WI38 (cell line): ENCODE results near the gene SCGB2B2.
"Not testable (repeated sequence)": the region's sequence is repeated elsewhere in the genome, so short reads cannot be mapped to it uniquely, and the experiment has no call there.

Experiments used
- H3K4me3 ChIP-seq: 2 replicates; pipeline ENCODE4 v1.5.1; 2011; ENCODE audit warnings: low read depth, mild to moderate bottlenecking, control low read depth, low read length
- CTCF ChIP-seq: IDR thresholded peaks from 2 replicates; pipeline ENCODE4 v1.5.1; 2012; ENCODE audit warnings: low read depth, mild to moderate bottlenecking, control low read depth, low read length

The SCGB2B2 gene

GRCh38 chr19:34707661-34708060 is 30.7 kb upstream of the SCGB2B2 start:
- TF ChIP-seq CTCF: no peak
- no peak overlapping the region for H3K4me3 ChIP-seq

- TF ChIP-seq CTCF: no peak
- no peak overlapping the region for H3K4me3 ChIP-seq
These were observed 15.6 kb upstream of the SCGB2B2 start for GRCh38 chr19:34692549-34692948.

GRCh38 chr19:34690372-34690771 is 13.4 kb upstream of the SCGB2B2 start:
- no peak overlapping the region for H3K4me3 ChIP-seq
- TF ChIP-seq CTCF: no peak

- H3K4me3 ChIP-seq: no peak overlapping the region
- TF ChIP-seq CTCF: no peak
These were observed 11.6 kb upstream of the SCGB2B2 start for GRCh38 chr19:34688592-34688991.

GRCh38 chr19:34687348-34687747 is 10.4 kb upstream of the SCGB2B2 start:
- H3K4me3 ChIP-seq: no peak overlapping the region
- TF ChIP-seq CTCF: no peak

GRCh38 chr19:34686455-34686854 is 9.5 kb upstream of the SCGB2B2 start:
- H3K4me3 ChIP-seq: no peak overlapping the region
- TF ChIP-seq CTCF: no peak

- not testable (repeated sequence) for H3K4me3 ChIP-seq
These were observed 8.3 kb upstream of the SCGB2B2 start for GRCh38 chr19:34685266-34685665.

- H3K4me3 ChIP-seq: no peak overlapping the region
- TF ChIP-seq CTCF: no peak
These were observed 4.5 kb upstream of the SCGB2B2 start for GRCh38 chr19:34681478-34681877.
